Fibroblast of pulmonary artery (primary cell): ENCODE measurements around the gene C12orf57.

Source experiments
- DNase-seq: peaks from one replicate; pipeline ENCODE4 v3.0.0-alpha.2; 2010; ENCODE audit warnings: low read depth
- H3K4me3 ChIP-seq: replicated peaks from 2 replicates; pipeline ENCODE4 v1.5.1; 2011; ENCODE audit warnings: low read depth, mild to moderate bottlenecking, control low read depth, low read length, moderate library complexity
- CTCF ChIP-seq: IDR thresholded peaks from 2 replicates; pipeline ENCODE4 v1.5.1; 2011; ENCODE audit warnings: mild to moderate bottlenecking, control low read depth, low read length, inconsistent platforms; ENCODE audit errors: missing control alignments

Gene C12orf57

GRCh38 chr12:6941267-6941666 is 2.6 kb upstream of the C12orf57 start:
- no peak for TF ChIP-seq CTCF
- no peak for DNase-seq
- H3K4me3 ChIP-seq = no peak overlapping the region

- DNase-seq = no peak
- TF ChIP-seq CTCF = no peak
- no peak overlapping the region for H3K4me3 ChIP-seq
These were observed 2.0 kb upstream of the C12orf57 start for GRCh38 chr12:6941782-6942181.

GRCh38 chr12:6942331-6942665 is 1.5 kb upstream of the C12orf57 start:
- TF ChIP-seq CTCF = no peak
- H3K4me3 ChIP-seq = no peak overlapping the region
- DNase-seq = no peak

GRCh38 chr12:6943389-6943721 is 467 bp upstream of the C12orf57 start:
- peak; percentile 95 for DNase-seq
- no peak for TF ChIP-seq CTCF
- H3K4me3 ChIP-seq = peak overlapping the region; percentile 79

- DNase-seq = peak; percentile 95
- TF ChIP-seq CTCF = peak; percentile 85
These were observed 762 bp downstream of the C12orf57 start for GRCh38 chr12:6944381-6945186.

GRCh38 chr12:6945613-6946012 is 1.8 kb downstream of the C12orf57 start:
- H3K4me3 ChIP-seq = no peak overlapping the region
- no peak for DNase-seq
- no peak for TF ChIP-seq CTCF

More at GRCh38 chr12:6944381-6945186, 762 bp downstream of the C12orf57 start:
- H3K4me3 ChIP-seq = peak overlapping the region; percentile 79
